ENCODE measurements around the gene BST1.

Gene BST1

DNA sequence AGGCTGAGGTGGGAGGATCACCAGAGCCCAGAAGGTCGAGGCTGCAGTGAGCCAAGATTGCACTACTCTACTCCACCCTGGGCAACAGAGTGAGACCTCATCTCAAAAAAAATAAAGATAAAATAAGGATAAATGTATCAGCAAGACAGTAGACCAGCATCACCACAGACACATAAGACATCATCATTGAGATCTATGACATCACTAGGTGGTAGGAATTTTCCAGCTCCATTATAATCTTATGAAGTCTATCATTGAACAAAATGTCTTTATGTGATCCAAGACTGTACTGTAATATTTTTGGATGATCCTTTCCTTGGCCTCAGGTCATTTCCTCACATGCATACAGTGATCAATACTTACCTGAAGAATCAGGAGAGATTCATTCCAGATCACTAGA is 29.5 kb upstream of the BST1 start:
- Mint-ChIP-seq H3K27me3 (ENCODE audit: low read depth) (no peaks in the 10 kb centered on the region), H3K4me1 (peaks cover 4% of the 10 kb centered on the region), H3K9me3 (no peaks in the 10 kb centered on the region), H3K27ac (no peak overlapping the region), H3K36me3 (ENCODE audit: low read depth) (peaks cover 7% of the 10 kb centered on the region), H3K4me3 (no peak overlapping the region)
- TF ChIP-seq, protein P1, sequence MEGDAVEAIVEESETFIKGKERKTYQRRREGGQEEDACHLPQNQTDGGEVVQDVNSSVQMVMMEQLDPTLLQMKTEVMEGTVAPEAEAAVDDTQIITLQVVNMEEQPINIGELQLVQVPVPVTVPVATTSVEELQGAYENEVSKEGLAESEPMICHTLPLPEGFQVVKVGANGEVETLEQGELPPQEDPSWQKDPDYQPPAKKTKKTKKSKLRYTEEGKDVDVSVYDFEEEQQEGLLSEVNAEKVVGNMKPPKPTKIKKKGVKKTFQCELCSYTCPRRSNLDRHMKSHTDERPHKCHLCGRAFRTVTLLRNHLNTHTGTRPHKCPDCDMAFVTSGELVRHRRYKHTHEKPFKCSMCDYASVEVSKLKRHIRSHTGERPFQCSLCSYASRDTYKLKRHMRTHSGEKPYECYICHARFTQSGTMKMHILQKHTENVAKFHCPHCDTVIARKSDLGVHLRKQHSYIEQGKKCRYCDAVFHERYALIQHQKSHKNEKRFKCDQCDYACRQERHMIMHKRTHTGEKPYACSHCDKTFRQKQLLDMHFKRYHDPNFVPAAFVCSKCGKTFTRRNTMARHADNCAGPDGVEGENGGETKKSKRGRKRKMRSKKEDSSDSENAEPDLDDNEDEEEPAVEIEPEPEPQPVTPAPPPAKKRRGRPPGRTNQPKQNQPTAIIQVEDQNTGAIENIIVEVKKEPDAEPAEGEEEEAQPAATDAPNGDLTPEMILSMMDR (IDR thresholded peaks at IDR 0.05; ENCODE audit: unreplicated experiment in 3 of 3) = no peak

DNA sequence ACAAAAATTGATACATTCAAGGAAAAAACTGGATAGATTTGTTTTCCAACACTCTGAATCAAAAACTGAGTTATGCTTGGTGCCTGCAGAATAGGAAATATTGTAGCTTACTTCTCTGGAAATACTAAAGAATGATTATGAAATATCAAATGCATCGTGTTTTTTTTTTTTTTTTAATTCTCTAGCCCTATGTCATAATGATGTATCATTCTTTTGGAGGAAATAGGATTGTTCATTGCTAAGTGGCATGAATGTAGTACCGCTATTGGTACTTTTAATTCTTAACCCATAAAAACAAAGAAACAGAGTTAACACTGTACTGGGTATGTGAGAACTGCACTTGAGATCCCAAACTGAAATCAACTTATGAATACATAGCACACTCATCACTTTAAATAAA is 28.8 kb upstream of the BST1 start:
- Mint-ChIP-seq H3K27me3 (ENCODE audit: low read depth) (no peaks in the 10 kb centered on the region), H3K4me1 (peaks cover 9% of the 10 kb centered on the region), H3K9me3 (no peaks in the 10 kb centered on the region), H3K27ac (no peak overlapping the region), H3K4me3 (no peak overlapping the region), H3K36me3 (ENCODE audit: low read depth) (peaks cover 7% of the 10 kb centered on the region)
- TF ChIP-seq, protein P1 (IDR thresholded peaks at IDR 0.05; ENCODE audit: unreplicated experiment in 3 of 3) = no peak

DNA sequence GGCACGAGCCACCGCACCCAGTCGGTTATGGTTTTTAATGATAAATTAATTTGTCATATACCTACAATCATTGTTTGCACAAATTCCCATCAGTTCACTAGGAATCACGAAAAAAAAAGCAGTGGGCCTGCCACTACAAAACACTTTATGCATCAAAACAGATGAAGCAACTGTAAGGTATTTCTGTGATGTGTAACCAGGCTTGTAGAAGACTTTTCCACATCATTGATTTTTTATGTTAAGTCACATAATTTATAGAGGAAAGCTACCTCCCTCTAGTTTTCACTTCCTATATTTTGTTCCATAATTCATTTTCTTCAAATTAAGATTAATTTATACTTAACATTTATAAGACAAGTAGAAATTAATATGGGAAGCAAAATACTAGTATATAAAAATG is 27.9 kb upstream of the BST1 start:
- Mint-ChIP-seq H3K9me3 (no peaks in the 10 kb centered on the region), H3K27me3 (ENCODE audit: low read depth) (no peaks in the 10 kb centered on the region), H3K36me3 (ENCODE audit: low read depth) (peaks cover 7% of the 10 kb centered on the region), H3K27ac (no peak overlapping the region), H3K4me3 (no peak overlapping the region), H3K4me1 (peaks cover 13% of the 10 kb centered on the region)
- TF ChIP-seq, protein P1 (IDR thresholded peaks at IDR 0.05; ENCODE audit: unreplicated experiment in 3 of 3) = no peak

DNA sequence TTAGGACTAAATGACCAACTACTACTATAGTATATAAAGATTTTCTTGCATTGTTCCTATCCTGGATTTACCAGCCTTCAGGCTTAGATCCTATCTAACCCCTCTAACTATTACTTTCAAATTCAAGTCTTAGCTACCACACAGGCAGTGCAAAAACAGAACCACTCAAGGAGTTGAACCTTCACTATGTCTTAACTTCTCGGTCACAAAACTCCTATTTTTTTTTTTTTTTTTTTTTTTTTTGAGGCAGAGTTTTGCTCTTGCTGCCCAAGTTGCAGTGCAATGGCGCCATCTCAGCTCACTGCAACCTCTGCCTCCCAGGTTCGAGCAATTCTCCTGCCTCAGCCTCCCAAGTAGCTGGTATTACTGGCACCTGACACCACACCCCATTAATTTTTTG is 27.5 kb upstream of the BST1 start:
- Mint-ChIP-seq H3K27ac (peak overlapping the region in 1 of 3 experiments; percentile 13), H3K4me3 (no peak overlapping the region), H3K36me3 (ENCODE audit: low read depth) (peaks cover 7% of the 10 kb centered on the region), H3K9me3 (no peaks in the 10 kb centered on the region), H3K4me1 (peaks cover 16% of the 10 kb centered on the region), H3K27me3 (ENCODE audit: low read depth) (no peaks in the 10 kb centered on the region)
- TF ChIP-seq, protein P1 (IDR thresholded peaks at IDR 0.05; ENCODE audit: unreplicated experiment in 3 of 3) = no peak

DNA sequence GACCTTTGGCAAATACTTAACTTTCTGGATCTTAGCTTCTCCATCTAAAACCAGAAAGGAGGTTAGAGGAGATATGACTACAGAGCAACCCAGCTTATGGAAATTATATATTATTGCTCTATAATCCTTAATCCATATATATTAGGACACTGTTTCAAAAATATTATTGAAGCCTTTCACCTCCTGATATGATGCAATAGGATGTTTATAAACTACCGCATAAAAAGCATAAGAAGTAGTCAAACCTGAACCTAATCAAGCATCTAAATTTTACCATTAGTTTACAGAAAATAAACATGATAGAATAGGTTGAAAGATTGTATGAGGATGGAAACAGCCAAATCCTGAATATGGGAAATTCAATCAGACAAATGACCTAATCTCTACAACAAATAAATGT is 26.8 kb upstream of the BST1 start:
- Mint-ChIP-seq H3K4me1 (peaks cover 16% of the 10 kb centered on the region), H3K27me3 (ENCODE audit: low read depth) (no peaks in the 10 kb centered on the region), H3K36me3 (ENCODE audit: low read depth) (peaks cover 7% of the 10 kb centered on the region), H3K4me3 (no peak overlapping the region), H3K9me3 (no peaks in the 10 kb centered on the region), H3K27ac (peak overlapping the region in 1 of 3 experiments; percentile 28)
- TF ChIP-seq, protein P1 (IDR thresholded peaks at IDR 0.05; ENCODE audit: unreplicated experiment in 3 of 3) = no peak

DNA sequence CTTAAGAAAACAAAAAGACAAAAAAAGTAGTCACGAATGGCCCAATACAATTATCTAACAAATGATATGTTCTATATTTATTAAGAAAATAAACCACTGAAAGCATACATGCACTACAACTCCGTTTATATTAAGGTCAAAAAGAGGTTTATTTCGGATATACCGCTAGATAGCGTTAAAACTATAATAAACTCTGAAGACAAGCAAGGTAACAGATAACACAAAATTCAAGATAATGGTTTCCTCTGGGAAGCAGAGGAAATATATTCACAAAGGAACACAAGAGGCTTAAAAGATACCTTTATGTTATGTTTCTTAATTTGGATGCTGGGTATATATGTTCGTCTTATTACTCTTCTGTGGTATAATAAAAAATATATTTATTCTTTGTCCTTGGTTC is 26.0 kb upstream of the BST1 start:
- TF ChIP-seq, protein P1 (IDR thresholded peaks at IDR 0.05; ENCODE audit: unreplicated experiment in 3 of 3) = no peak
- no peak overlapping the region for H3K4me3 Mint-ChIP-seq
- H3K36me3 Mint-ChIP-seq (ENCODE audit: low read depth) = peaks cover under 1% of the 10 kb centered on the region
- peaks cover 22% of the 10 kb centered on the region for H3K4me1 Mint-ChIP-seq
- no peaks in the 10 kb centered on the region for H3K9me3 Mint-ChIP-seq
- H3K27ac Mint-ChIP-seq = peak overlapping the region; percentile 95 to 97 (median 96)
- no peaks in the 10 kb centered on the region for H3K27me3 Mint-ChIP-seq (ENCODE audit: low read depth)
